Smooth muscle cell of the brain vasculature (primary cell): ENCODE data around the gene KIR3DL2.
"Not testable (repeated sequence)": the region's sequence is repeated elsewhere in the genome, so short reads cannot be mapped to it uniquely, and the experiment has no call there.

Source experiments
- DNase-seq: peaks from one replicate; pipeline ENCODE4 v3.0.0-alpha.2; 2012; ENCODE audit warnings: low read depth, low spot score

The KIR3DL2 gene

DNA sequence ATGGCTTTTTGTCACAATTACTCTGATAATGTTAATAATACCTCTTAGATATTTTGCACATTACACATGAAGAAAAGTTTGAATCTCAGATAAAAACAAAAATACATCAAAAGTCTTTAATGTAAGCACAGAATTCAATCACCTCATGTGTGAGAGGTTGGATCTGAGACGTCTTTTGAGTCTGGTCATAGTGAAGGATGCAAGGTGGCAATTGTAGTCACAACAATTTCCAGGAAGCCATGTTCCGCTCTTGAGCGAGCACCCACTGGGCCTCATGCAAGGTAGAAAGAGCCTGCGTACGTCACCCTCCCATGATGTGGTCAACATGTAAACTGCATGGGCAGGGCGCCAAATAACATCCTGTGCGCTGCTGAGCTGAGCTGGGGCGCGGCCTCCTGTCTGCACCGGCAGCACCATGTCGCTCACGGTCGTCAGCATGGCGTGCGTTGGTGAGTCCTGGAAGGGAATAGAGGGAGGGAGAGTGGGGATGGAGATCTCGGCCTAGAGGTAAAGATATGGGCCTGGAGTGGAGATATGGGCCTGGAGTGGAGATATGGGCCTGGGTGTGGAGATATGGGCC, at the start of gene KIR3DL2:
Gene KIR3DL2, plus strand, starts transcription at position 383 of the 580 bp plus-strand sequence. Its CDS starts 33 bp downstream, at position 416.
- DNase-seq, result not testable (repeated sequence)

DNA sequence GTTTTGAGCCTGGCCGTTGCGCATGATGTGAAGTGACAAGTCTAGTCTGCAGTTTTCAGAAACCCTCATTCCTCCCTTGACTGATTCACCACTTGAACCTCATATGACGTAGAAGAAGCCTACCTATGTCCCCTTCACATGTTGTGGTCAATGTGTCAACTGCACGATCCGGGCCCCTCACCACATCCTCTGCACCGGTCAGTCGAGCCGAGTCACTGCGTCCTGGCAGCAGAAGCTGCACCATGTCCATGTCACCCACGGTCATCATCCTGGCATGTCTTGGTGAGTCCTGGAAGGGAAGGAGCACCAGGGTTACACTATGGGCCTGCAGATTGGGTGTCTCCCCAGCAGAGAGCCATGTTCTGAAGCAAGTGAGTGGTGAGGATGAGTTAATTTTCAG, 46.8 kb upstream of the KIR3DL2 start, which contains the start of gene KIR2DL4:
Gene KIR2DL4, plus strand, starts transcription at position 201 of the 400 bp plus-strand sequence. Its CDS starts 42 bp downstream, at position 243.
- DNase-seq, result no peak

DNA sequence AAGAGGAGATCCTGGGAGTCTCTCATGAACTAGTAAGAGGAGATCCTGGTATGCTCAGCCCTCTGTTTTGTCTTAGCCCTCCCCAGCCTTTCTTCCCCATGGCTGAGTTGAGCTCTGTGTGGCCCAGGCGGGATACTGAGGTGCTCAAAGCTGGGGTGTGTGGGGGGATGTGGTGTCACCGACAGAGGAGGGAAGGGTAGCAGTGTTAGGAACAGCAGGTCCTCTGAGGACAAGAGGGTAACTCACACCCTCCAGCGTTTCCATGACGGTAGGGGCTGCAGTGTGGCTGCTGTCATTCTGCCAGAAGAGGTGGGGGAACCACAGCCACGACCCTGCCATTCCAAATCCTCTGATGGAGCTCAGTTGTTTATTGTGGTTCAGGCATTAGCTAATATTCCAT, 46.1 kb upstream of the KIR3DL2 start:
- no peak for DNase-seq

DNA sequence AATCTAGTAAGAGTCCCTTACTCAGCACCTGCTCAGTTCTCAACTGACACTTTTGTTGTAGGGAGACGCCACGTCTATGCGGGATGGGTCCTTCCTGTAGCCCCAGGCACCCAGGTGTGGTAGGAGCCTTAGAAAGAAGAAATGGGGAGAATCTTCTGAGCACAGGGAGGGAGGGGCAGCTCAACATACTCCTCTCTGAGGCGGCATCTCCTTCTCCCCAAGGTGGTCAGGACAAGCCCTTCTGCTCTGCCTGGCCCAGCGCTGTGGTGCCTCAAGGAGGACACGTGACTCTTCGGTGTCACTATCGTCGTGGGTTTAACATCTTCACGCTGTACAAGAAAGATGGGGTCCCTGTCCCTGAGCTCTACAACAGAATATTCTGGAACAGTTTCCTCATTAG, 45.7 kb upstream of the KIR3DL2 start:
- no peak for DNase-seq

DNA sequence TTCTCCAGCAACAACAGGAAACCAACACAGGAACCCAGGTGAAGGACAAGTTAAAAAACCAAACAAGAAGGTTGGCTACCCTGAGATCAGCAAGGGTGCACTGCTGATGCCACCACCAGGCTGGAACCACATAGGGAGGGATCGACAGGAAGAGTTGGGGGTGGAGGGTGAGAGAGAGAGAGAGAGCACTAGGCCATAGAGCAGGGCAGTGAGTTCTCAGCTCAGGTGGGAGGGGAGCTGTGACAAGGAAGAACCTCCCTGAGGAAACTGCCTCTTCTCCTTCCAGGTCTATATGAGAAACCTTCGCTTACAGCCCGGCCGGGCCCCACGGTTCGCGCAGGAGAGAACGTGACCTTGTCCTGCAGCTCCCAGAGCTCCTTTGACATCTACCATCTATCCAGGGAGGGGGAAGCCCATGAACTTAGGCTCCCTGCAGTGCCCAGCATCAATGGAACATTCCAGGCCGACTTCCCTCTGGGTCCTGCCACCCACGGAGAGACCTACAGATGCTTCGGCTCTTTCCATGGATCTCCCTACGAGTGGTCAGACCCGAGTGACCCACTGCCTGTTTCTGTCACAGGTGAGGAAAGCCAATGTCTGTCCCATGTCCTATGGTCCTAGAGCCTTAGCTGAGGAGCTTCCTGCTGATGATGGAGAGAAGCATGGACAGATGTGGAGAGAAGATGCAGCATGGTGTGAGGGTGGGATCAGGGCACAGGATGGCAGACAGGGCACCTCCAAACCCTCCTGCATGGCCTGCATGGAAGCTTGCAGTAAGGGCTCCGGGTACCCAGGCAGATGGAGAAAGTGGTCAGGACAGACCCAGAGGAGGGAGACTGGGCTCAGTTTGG, 44.4 kb upstream of the KIR3DL2 start:
- DNase-seq, result no peak

DNA sequence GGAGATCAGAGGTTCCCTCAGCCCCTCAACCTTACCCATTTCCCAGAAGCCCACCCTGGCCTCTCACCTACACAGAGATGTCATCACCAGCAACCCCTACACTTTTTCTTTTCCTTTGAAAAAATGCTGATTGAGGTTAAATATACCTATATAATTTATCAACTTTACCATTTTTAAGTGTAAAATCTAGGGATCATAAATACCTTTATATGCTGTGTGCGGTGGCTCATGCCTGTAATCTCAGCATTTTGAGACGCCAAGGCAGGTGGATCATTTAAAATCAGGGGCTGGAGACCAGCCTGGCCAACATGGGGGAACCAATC, 43.8 kb upstream of the KIR3DL2 start:
- DNase-seq, result no peak

DNA sequence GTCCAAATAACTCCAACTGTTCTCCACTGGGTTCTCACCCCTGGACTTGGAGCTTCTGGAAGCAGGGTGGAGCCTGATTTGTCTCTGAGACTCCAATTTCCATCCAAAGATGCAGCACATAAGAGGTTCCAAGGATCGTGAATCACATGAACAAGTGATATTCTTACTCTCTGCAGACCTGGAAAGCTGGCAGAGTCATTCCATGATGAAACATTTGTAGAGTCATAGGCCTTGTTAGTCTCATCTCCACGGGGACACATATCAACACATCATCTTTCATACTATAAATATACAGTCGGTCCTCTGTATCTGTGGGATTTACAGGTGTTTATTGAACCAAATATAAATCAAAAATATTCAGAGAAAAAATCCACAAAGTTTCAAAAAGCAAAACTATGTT, 35.7 kb upstream of the KIR3DL2 start:
- not testable (repeated sequence) for DNase-seq

DNA sequence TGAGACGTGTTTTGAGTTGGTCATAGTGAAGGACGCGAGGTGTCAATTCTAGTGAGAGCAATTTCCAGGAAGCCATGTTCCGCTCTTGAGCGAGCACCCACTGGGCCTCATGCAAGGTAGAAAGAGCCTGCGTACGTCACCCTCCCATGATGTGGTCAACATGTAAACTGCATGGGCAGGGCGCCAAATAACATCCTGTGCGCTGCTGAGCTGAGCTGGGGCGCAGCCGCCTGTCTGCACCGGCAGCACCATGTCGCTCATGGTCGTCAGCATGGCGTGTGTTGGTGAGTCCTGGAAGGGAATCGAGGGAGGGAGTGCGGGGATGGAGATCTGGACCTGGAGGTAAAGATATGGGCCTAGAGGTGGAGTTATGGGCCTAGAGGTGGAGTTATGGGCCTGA, 34.0 kb upstream of the KIR3DL2 start, which contains the start of gene KIR3DL1:
Gene KIR3DL1, plus strand, starts transcription at position 218 of the 400 bp plus-strand sequence.
- not testable (repeated sequence) for DNase-seq

DNA sequence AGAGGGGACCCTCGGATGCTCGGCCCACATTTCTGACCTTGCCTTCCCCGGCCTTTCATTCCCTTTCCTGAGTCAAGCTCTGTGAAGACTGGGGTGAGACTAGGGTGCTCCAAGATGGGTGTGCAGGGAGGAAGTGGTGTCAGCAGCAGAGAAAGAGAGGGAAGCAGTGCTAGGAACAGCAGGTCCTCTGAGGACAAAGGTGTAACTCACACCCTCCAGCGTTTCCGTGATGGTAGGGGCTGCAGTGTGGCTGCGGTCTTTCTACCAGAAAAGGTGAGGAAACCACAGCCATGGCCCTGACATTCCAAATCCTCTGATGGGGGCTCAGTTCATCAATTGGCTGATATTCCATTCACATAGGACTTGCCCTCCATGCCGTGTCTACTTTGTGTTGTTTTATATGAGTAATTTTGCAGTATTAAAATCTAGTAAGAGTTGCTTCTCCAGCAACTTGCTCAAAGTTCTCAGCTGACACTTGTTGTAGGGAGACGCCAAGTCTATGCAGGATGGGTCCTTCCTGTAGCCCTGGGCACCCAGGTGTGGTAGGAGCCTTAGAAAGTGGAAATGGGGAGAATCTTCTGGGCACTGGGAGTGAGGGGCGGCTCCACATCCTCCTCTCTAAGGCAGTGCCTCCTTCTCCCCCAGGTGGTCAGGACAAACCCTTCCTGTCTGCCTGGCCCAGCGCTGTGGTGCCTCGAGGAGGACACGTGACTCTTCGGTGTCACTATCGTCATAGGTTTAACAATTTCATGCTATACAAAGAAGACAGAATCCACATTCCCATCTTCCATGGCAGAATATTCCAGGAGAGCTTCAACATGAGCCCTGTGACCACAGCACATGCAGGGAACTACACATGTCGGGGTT, 32.3 kb upstream of the KIR3DL2 start:
- DNase-seq, result no peak

DNA sequence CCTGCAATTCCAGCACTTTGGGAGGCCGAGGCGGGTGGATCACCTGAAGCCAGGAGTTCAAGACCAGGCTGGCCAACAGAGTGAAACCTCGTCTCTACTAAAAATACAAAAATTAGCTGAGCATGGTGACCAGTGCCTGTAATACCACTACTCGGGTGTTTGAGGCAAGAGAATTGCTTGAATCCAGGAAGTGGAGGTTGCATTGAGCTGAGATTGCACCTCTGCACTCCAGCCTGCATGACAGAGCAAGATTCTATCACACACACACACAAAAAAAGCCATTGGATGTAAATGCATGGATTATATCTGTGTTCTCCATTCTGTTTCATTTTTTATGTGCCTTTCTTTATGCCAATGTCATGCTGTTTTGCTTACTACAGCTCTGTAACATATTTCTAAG, 25.8 kb upstream of the KIR3DL2 start:
- DNase-seq, result not testable (repeated sequence)

DNA sequence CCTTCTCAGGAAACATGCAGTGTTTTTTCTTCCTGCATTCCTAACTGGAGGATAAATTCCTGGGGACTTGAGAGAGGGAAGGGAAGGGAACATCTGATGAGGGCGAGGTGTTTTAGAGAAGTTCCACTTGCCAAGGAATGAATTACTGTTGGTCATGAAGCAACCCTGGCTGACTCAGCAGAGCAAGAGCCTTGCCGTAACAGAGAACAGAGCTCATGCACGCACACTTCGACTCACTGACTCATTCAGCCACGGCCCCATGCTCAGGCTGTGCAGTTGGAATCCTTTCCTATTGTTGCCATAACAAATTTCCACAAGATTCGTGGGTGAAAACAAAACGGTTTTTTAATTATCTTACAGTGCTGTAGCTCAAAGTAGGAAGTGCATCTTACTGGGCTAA, 24.9 kb upstream of the KIR3DL2 start:
- not testable (repeated sequence) for DNase-seq

DNA sequence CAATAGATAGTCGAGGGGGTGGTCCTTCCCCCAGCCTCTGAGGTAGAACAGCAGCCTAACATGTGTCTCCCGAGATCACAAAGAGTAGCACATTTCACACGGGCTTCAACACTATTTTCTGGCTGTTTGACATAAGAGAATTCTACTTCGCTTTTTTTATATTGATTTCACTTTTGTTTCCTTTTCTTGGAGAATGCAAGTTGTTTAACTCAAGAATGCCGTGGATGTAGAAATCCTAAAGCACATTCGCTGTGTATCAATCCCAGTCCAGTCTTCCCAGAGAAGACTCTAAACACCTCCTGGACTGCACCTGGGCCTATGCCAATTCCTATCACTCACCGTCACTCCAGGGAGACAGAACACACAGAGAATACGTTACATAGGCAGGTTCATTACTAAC, 22.2 kb upstream of the KIR3DL2 start:
- DNase-seq, result not testable (repeated sequence)

DNA sequence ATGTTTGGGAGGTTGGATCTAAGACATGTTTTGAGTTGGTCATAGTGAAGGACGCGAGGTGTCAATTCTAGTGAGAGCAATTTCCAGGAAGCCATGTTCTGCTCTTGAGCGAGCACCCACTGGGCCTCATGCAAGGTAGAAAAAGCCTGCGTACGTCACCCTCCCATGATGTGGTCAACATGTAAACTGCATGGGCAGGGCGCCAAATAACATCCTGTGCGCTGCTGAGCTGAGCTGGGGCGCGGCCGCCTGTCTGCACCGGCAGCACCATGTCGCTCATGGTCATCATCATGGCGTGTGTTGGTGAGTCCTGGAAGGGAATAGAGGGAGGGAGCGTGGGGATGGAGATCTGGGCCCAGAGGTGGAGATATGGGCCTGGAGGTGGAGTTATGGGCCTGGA, 17.7 kb upstream of the KIR3DL2 start, which contains the start of gene KIR2DS4:
Gene KIR2DS4, plus strand, starts transcription at position 181 of the 400 bp plus-strand sequence.
- DNase-seq, result not testable (repeated sequence)

DNA sequence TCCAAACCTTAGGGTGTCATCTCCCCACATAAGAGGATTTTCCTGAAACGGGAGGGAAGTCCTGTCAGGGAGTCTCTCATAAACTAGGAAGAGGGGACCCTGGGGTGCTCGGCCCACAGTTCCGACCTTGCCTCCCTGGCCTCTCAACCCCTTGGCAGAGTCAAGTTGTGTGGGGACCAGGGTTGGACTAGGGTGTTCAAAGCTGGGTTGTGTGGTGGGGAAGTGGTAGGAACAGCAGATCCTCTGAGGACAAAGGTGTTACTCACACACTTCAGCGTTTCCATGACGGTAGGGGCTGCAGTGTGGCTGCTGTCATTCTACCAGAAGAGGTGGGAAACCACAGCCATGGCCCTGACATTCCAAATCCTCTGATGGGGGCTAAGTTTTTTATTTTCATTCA, 15.1 kb upstream of the KIR3DL2 start:
- DNase-seq, result not testable (repeated sequence)

DNA sequence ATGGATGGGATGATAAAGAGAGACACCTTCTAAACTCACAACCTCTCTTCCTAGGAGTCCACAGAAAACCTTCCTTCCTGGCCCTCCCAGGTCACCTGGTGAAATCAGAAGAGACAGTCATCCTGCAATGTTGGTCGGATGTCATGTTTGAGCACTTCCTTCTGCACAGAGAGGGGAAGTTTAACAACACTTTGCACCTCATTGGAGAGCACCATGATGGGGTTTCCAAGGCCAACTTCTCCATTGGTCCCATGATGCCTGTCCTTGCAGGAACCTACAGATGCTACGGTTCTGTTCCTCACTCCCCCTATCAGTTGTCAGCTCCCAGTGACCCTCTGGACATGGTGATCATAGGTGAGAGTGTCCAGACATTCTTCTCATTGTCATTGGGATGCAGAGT, 12.7 kb upstream of the KIR3DL2 start:
- not testable (repeated sequence) for DNase-seq

DNA sequence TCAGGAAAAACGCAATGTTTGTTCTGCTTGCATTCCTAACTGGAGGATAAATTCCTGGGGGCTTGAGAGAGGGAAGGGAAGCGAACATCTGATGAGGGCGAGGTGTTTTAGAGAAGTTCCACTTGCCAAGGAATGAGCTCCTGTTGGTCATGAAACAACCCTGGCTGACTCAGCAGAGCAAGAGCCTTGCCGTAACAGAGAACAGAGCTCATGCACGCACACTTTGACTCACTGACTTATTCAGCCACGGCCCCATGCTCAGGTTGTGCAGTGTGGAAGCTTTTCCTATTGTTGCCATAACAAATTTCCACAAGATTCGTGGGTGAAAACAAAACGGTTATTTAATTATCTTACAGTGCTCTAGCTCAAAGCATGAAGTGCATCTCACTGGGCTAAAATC, 7.1 kb upstream of the KIR3DL2 start:
- DNase-seq, result not testable (repeated sequence)

DNA sequence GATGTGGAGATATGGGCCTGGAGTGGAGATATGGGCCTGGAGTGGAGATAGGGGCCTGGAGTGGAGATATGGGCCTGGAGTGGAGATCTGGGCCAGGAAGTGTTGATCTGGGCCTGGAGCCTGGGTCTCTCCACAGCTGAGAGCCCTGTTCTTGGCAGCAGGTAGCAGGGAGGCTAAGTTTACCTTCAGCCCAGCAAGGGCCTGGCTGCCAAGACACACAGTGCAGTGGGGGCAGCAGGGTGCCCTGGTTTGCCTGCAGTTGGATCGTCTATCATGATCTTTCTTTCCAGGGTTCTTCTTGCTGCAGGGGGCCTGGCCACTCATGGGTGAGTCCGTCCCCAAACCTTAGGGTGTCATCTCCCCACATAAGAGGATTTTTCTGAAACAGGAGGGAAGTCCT, 687 bp downstream of the KIR3DL2 start:
- no peak for DNase-seq

DNA sequence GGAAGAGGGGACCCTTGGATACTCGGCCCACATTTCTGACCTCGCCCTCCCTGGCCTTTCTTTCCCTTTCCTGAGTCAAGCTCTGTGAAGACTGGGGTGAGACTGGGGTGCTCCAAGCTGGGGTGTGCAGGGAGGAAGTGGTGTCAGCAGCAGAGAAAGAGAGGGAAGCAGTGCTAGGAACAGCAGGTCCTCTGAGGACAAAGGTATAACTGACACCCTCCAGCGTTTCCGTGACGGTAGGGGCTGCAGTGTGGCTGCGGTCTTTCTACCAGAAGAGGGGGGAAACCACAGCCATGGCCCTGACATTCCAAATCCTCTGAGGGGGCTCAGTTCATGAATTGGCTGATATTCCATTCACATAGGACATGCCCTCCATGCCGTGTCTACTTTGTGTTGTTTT, 1.1 kb downstream of the KIR3DL2 start:
- no peak for DNase-seq

DNA sequence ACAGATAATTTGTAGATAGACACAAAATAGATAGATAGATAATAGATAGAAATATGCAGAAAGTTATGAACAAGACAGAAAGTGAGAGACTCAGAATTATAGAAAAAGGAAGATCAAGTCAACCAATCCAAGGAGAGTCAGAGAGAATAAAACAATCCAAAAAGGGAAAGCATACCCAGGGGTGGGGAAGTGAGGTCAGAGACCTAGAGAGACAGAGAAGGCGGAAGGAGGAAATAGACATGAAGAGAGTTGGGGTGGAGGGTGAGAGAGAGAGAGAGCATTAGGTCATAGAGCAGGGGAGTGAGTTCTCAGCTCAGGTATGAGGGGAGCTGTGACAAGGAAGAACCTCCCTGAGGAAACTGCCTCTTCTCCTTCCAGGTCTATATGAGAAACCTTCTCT, 5.0 kb downstream of the KIR3DL2 start:
- not testable (repeated sequence) for DNase-seq

DNA sequence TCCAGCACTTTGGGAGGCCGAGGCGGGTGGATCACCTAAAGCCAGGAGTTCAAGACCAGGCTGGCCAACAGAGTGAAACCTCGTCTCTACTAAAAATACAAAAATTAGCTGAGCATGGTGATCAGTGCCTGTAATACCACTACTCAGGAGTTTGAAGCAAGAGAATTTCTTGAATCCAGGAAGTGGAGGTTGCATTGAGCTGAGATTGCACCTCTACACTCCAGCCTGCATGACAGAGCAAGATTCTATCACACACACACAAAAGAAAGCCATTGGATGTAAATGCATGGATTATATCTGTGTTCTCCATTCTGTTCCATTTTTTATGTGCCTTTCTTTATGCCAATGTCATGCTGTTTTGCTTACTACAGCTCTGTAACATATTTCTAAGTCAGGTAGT, 8.2 kb downstream of the KIR3DL2 start:
- DNase-seq, result not testable (repeated sequence)

DNA sequence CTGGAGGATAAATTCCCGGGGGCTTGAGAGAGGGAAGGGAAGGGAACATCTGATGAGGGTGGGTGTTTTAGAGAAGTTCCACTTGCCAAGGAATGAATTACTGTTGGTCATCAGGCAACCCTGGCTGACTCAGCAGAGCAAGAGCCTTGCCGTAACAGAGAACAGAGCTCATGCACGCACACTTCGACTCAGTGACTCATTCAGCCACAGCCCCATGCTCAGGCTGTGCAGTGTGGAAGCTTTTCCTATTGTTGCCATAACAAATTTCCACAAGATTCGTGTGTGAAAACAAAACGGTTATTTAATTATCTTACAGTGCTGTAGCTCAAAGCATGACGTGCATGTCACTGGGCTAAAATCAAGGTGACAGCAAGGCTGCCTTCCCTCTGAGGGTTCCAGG, 9.2 kb downstream of the KIR3DL2 start:
- DNase-seq, result not testable (repeated sequence)

DNA sequence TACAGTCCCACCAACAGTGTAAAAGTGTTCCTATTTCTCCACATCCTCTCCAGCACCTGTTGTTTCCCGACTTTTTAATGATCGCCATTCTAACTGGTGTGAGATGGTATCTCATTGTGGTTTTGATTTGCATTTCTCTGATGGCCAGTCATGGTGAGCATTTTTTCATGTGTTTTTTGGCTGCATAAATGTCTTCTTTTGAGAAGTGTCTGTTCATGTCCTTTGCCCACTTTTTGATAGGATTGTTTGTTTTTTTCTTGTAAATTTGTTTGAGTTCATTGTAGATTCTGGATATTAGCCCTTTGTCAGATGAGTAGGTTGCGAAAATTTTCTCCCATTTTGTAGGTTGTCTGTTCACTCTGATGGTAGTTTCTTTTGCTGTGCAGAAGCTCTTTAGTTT, 13.2 kb downstream of the KIR3DL2 start:
- not testable (repeated sequence) for DNase-seq
